ENCODE results near the gene UCP1. TPM values are rescaled to one million over a fixed set of nuclear protein-coding genes. Genes with fewer than 3 reads are reported as not detected.

Gene UCP1
- total and polyA plus RNA-seq, 9 donors: 0.18 to 0.46 TPM; not detected in 7

DNA sequence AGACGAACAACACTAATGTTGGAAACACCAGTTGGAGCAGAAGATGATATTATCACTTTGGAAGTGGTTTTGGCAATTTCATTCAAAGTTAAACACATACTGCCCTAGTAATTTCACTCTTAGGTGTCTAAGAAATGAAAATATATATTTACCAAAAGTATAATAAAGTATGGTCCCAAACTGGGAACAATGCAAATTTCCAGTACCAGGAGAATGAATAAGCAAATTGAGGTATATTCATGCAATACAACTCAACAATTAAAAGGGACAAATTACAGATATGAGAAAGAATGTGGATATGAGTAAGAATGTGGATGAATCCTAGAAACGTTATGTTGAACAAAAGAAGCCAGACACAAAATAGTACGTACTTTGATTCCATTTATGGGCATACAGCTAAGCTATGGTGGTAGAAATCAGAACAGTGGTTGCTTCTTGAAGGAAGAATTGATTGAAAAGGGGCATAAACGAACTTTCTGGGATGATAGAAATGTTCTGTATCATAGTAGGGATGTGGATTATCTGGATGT lies 34.7 kb downstream of the UCP1 start:
- H3K36me3 ChIP-seq: no peaks in the 10 kb centered on the region
- 82 to 85% (median 84%) methylated on average over 4 of the region's 4 CpGs for WGBS, 3 donors
- TF ChIP-seq, protein P1, sequence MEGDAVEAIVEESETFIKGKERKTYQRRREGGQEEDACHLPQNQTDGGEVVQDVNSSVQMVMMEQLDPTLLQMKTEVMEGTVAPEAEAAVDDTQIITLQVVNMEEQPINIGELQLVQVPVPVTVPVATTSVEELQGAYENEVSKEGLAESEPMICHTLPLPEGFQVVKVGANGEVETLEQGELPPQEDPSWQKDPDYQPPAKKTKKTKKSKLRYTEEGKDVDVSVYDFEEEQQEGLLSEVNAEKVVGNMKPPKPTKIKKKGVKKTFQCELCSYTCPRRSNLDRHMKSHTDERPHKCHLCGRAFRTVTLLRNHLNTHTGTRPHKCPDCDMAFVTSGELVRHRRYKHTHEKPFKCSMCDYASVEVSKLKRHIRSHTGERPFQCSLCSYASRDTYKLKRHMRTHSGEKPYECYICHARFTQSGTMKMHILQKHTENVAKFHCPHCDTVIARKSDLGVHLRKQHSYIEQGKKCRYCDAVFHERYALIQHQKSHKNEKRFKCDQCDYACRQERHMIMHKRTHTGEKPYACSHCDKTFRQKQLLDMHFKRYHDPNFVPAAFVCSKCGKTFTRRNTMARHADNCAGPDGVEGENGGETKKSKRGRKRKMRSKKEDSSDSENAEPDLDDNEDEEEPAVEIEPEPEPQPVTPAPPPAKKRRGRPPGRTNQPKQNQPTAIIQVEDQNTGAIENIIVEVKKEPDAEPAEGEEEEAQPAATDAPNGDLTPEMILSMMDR (IDR thresholded peaks at IDR 0.05): no peak
- TF ChIP-seq POLR2A (IDR thresholded peaks at IDR 0.05) (no peak), EP300 (IDR thresholded peaks at IDR 0.05) (no peak)
- no peaks in the 10 kb centered on the region for H3K4me1 ChIP-seq (ENCODE audit: insufficient read depth)
- H3K27ac ChIP-seq: no peak overlapping the region
- intact Hi-C loops (cut with DNase I): no loop called here
- no peaks in the 10 kb centered on the region for H3K27me3 ChIP-seq
- no peak for DNase-seq
- no peak overlapping the region for H3K4me3 ChIP-seq
- no peaks in the 10 kb centered on the region for H3K9me3 ChIP-seq

DNA sequence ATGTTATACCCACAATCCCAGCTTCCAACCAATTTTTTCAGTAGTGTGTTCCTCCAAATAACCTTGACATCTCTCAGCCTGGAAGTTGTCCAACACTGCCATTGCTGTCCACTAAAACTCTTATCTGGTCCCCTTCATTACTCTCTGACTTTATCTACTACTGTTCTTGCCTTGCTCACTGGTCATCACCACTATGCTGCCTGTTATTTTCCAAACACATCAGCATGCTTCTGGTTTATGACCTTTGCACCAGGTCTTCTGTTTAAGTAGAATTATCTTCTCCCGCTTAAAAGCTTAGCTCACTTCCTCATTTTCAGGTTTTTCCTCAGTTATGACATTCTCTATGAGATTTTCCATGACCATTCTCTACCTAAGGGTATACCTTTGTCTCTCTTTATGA lies 39.3 kb downstream of the UCP1 start:
- intact Hi-C loops (cut with DNase I): no loop called here
- Histone ChIP-seq H3K4me3 (no peak overlapping the region), H3K36me3 (no peaks in the 10 kb centered on the region), H3K4me1 (ENCODE audit: insufficient read depth) (no peaks in the 10 kb centered on the region), H3K9me3 (no peaks in the 10 kb centered on the region), H3K27ac (no peak overlapping the region), H3K27me3 (no peaks in the 10 kb centered on the region)
- DNase-seq: no peak
- no peak for TF ChIP-seq POLR2A (IDR thresholded peaks at IDR 0.05)
- TF ChIP-seq, protein P1 (IDR thresholded peaks at IDR 0.05): no peak
- no peak for TF ChIP-seq EP300 (IDR thresholded peaks at IDR 0.05)
- 67 to 80% (median 69%) methylated on average over 1 of the region's 1 CpG for WGBS, 3 donors

DNA sequence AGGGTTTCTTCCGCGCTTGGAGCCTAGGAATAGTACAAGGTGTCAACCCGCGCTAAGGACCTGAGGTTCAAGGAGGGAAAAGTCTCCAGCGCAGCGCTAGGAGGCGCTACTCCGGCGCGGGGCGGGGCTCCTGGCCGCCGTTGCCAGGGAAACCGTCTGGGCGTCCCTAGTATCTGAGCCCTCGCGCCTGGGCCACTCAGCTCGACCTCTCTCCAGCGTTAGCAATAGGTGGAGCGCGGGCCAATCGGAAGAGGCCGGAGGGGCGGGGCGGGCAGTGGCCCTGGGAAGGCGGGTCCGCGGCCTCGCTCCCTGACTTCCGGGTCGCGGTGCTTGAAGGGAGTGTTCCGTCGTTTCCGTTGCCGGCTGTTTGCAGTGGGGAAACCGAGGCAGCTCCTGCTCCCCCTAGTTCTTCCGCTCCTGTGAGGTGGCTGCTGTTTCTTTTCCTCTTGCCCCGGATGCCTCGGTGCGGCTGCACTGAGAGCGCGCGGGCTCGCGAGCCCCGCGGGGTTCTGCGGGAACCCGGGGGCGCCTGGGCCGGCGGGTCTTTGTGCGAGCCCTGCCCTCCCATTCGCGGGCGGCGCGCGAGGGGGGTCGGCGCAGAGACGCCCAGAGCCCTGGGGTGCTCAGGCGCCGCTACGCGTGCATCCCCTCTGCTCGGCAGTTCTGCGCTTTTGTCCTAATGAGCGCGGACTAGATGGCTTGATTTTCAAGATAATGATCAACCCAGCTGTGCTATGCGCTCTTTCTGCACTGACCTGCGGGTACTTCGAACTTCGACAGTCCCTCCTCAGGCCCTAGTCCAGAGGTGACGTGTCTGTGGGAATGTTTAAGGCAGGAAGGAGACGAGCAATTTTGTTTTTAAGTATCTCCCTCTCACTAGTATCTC lies 44.7 kb downstream of the UCP1 start, which contains the start of gene ELMOD2:
TSS of gene ELMOD2 (plus strand) at position 312 of the 886 bp plus-strand sequence. CDS start 1,261 bp downstream, outside the sequence.
- Histone ChIP-seq H3K4me1 (ENCODE audit: insufficient read depth) (peaks cover 3% of the 10 kb centered on the region), H3K27ac (peak within 1 kb of the TSS in 1 of 2 donors; percentile 76), H3K9me3 (no peaks in the 10 kb centered on the region), H3K36me3 (no peaks in the 10 kb centered on the region), H3K4me3 (peak within 1 kb of the TSS; percentile 83), H3K27me3 (no peaks in the 10 kb centered on the region)
- DNase-seq: peak; percentile 97 to 99 (median 98)
- TF ChIP-seq POLR2A (IDR thresholded peaks at IDR 0.05) (no peak), EP300 (IDR thresholded peaks at IDR 0.05) (no peak)
- TF ChIP-seq, protein P1 (IDR thresholded peaks at IDR 0.05): peak; percentile 91 to 97 (median 92)
- intact Hi-C loops (cut with DNase I): loop anchor here in 1 of 4 donors (5.0 kb wide), 1 partner anchor 782 kb away; no protein-coding TSS in a partner anchor
- WGBS, 3 donors: 0% methylated on average over 54 to 77 of the region's 77 CpGs

DNA sequence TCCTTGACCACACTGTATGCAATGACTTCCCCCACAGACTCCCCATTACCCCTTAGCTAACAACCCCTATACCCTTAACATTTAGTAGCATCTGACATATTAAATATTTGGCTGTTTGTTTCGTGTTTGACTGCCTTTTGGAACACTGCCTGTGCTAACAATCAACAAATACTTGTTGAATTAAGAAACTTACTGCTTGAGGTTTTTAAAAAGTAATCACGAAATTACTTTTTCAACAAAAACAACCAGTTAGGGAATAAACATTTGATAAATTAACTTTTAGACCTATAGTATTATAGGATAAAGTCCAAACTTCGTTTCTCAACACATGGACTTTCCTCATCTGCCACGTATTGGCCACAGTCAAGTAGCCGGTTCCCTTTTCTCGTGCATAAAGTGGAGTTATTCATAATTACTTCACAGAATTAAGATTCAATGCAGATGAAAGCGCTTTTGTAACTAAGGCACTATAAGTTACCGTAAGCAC lies 45.3 kb downstream of the UCP1 start:
- WGBS, 3 donors: 2% methylated on average over 8 of the region's 8 CpGs
- Histone ChIP-seq H3K27ac (peak overlapping the region in 1 of 2 donors; percentile 76), H3K9me3 (no peaks in the 10 kb centered on the region), H3K27me3 (no peaks in the 10 kb centered on the region), H3K4me3 (peak overlapping the region; percentile 83), H3K4me1 (ENCODE audit: insufficient read depth) (peaks cover 3% of the 10 kb centered on the region), H3K36me3 (no peaks in the 10 kb centered on the region)
- TF ChIP-seq POLR2A (IDR thresholded peaks at IDR 0.05): no peak
- TF ChIP-seq EP300 (IDR thresholded peaks at IDR 0.05): no peak
- TF ChIP-seq, protein P1 (IDR thresholded peaks at IDR 0.05): no peak
- no peak for DNase-seq
- intact Hi-C loops (cut with DNase I): loop anchor here in 1 of 4 donors (5.0 kb wide), 1 partner anchor 781 kb away; no protein-coding TSS in a partner anchor

All from ovary (tissue), 9 donors.